ENCODE data around the gene PTGS2.
A peak's percentile ranks its signal among the peaks of the same experiment; 100 is the strongest.

Gene PTGS2

DNA sequence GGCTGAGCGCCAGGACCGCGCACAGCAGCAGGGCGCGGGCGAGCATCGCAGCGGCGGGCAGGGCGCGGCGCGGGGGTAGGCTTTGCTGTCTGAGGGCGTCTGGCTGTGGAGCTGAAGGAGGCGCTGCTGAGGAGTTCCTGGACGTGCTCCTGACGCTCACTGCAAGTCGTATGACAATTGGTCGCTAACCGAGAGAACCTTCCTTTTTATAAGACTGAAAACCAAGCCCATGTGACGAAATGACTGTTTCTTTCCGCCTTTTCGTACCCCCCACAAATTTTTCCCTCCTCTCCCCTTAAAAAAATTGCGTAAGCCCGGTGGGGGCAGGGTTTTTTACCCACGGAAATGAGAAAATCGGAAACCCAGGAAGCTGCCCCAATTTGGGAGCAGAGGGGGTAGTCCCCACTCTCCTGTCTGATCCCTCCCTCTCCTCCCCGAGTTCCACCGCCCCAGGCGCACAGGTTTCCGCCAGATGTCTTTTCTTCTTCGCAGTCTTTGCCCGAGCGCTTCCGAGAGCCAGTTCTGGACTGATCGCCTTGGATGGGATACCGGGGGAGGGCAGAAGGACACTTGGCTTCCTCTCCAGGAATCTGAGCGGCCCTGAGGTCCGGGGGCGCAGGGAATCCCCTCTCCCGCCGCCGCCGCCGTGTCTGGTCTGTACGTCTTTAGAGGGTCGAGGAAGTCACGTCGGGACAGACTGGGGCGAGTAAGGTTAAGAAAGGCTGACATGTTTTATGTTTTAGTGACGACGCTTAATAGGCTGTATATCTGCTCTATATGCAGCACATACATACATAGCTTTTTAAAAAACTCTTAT, at the start of gene PTGS2:
Gene PTGS2, minus strand, starts transcription at position 179 of the 817 bp plus-strand sequence. Its CDS starts 133 bp downstream, at position 46.
- peak; percentile 75 for DNase-seq

DNA sequence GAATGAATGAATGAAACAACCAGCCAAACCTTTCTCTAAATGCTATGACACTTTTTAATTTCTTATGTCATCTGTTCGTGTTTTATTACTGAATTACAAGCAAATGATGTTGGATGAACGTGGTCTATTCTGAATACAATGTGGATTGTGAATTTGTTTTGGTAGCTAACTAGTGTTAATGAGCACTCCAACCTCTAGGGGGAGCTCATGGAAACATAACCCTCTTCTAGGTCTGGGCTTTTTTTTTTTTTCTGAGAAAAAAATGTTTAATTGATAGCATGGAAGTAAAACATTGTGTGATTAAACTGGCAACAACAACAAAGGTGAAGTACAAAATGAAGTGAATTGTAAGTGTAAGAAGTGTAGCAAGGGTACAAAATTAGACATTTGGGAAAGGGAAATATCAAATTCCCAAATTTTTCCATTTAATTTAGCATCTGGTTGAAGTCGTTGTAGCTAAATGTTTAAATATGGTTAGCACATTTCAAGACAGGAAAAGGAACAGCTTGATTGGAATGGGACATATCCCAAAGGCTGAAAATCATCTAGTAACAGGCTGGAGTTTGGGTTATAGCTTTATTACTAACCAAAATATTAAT, 42.6 kb upstream of the PTGS2 start:
- DNase-seq: no peak

DNA sequence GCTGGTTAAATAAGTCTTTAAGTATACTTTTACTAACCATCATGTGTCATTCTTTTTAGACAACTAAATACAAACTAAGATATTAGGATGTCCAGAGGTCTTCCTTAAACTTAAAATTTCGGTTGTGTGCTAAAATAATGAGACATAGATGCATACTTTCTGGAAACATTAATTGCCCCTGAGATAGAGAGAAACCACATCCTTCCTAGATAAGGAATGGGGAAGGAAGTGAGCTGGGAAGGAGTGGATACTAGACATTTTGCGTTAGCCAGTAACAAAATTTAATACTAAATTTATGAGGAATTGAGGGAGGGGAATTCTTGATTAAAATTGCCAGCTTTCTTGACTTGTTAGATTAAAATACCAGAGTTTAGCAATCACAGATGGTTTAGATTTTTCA, 37.1 kb upstream of the PTGS2 start:
- no peak for DNase-seq

- DNase-seq: peak; percentile 18
Measured at GRCh38 chr1:186715887-186716809, 35.9 kb upstream of the PTGS2 start.

- DNase-seq: no peak
Measured at GRCh38 chr1:186710696-186711095, 30.5 kb upstream of the PTGS2 start.

DNA sequence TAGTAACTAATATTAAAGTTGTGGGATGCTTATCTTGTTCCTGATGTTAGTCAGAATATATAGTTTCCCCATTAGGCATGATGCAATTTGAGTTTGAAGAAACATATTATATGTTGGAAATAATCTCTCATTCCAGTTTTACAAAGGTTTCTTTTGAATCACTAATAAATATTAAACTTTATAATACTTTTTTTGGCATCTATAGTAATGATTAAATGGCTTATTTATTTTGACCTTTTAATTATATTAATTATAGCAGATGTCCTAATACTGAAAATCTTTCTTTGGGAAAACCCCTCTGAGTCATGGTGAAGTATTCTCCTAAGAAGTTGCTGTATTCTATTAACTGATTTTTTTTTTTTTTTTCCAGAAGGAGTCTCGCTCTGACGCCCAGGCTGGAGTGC, 28.5 kb upstream of the PTGS2 start:
- DNase-seq: no peak

DNA sequence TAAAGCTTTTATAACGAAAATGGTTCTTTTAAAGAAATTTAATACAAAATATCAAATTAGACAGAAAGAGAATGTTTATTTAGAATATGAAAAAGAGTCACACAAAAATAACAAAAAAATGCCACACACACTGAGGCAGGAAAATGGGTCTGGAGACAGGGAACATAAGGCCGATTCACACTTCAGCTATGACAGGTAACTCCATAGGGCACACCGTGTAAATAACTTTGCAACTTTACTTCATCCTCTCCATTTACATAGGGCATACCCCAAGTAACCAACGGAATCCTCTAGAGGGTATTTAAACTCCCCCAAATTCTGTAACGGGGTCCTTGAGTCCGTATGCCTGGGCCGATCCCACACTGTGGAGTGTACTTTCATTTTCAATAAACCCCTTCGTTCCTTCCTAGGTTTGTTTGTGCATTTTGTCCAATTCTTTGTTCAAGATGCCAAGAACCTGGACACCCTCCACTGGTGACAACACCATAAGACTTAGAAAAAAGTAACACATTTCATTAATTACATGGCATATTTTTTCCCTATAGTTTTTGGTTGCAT, 23.1 kb upstream of the PTGS2 start:
- no peak for DNase-seq

DNA sequence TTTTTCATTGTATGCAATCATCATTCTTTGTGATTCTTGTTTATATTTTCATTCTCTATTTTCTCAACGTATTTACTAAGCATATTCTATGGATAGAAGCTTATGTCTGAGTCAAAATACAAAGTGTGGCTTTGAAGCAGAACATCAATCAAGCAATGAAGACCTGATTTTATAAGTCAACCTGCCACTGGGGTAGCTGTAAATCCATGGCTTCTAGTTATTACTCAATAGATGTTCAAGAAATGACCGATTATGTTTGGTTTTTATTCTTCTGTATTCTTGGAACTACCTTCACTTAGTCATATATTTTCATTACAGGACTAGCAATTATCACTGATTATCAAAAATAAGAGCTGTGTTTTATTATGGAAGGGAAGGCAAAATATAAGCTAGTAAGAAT, 20.5 kb upstream of the PTGS2 start:
- DNase-seq: no peak

GRCh38 chr1:186699519-186699918, 19.3 kb upstream of the PTGS2 start:
- no peak for DNase-seq

DNA sequence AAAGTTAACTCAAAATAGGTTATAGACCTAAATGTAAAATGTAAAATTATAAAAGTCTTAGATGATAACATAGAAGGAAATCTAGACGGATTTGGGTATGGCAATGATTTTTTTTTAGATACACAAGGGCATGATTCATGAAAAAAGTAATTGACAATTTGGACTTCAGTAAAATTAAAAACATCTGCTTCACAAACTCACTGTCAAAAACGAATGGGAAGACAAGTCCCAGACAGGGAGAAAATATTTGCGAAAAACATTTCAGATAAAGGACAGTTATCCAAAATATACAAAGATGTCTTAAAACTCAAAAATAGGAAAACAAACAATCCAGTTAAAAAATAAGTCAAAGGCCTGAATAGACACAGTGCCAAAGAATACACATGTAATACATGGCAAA, 9.7 kb upstream of the PTGS2 start:
- no peak for DNase-seq

GRCh38 chr1:186689376-186689775, 9.2 kb upstream of the PTGS2 start:
- DNase-seq: no peak

- no peak for DNase-seq
Measured at GRCh38 chr1:186683652-186684410, 3.6 kb upstream of the PTGS2 start.

GRCh38 chr1:186682736-186683135, 2.5 kb upstream of the PTGS2 start:
- DNase-seq: no peak

DNA sequence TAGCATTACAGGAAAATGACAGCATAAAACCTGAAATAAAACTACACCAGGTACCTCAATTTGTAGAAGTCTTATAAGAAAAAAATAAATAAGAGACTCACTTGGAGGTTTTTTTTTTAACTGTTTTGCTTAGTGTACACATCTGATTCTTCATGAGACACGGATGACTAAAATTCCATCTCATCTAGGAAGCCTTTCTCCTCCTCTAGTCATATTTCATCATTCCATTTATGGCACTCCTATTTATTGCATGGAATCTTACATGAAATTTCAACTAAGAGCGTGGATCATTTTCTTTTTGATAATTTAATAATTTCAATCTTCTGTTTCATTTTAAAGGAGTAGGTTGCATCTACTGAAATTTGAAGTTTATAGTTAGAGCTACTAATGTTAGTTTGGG, 1.6 kb upstream of the PTGS2 start:
- DNase-seq: no peak

GRCh38 chr1:186681121-186681520, 898 bp upstream of the PTGS2 start:
- no peak for DNase-seq

GRCh38 chr1:186679924-186680244, 339 bp downstream of the PTGS2 start:
- DNase-seq: no peak

- no peak for DNase-seq
Measured at GRCh38 chr1:186678155-186678554, 2.1 kb downstream of the PTGS2 start.

DNA sequence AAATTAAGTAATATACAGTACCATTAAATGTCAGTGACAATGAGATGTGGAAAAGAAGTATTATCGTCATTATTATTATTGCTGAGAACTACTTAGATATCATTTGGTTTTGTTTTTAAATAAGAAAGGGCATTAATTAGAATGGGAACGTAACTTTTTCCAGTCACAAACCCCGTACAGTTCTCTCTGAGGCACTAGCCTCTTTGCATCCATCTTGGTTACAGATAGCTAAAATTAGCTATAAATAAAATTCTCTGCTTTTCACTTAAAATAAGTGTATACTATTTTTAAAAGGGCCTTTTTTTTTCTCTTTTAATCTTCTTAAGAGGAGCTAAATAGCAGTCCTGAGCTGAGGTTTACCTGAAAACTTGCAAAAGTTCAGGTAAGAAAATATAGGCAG, 7.6 kb downstream of the PTGS2 start:
- no peak for DNase-seq

- DNase-seq: no peak
Measured at GRCh38 chr1:186672131-186672530, 8.1 kb downstream of the PTGS2 start.

GRCh38 chr1:186671136-186671825, 8.9 kb downstream of the PTGS2 start:
- DNase-seq: no peak

- no peak for DNase-seq
Measured at GRCh38 chr1:186670297-186671135, 9.7 kb downstream of the PTGS2 start.
